H1 (cell line): ENCODE results near the gene GAN. TPM values are rescaled to one million over a fixed set of nuclear protein-coding genes. Genes with fewer than 3 reads are reported as not detected.

Source experiments
- CTCF ChIA-PET: fragments of 300-600 bp; sonication (Branson Sonifier 250); formaldehyde crosslinking; loops from one replicate; lab custom pipeline; 2021; ENCODE audit not compliant: partially characterized antibody; lab: Charles Lee
- POLR2A ChIA-PET: fragments of 300-600 bp; sonication (Branson Sonifier 250); formaldehyde crosslinking; loops from one replicate; lab custom pipeline; 2021; ENCODE audit warnings: inconsistent platforms; ENCODE audit not compliant: partially characterized antibody; lab: Charles Lee
- DNase-seq, 2 experiments: peaks; one replicate each; pipeline versions ENCODE4 v3.0.0 to v3.0.0-alpha.2; 2010 to 2022; ENCODE audit warnings: low spot score in 2 of 2, low read depth in 1 of 2, mixed read lengths in 1 of 2
- FAIRE-seq: peaks from 2 replicates; lab custom pipeline; 2011; peaks lifted over from hg19 to GRCh38; lab: Jason Lieb, UNC
- H2AFZ ChIP-seq: 2 replicates; pipeline ENCODE4 v1.8.1; 2012; ENCODE audit warnings: low read length, inconsistent platforms
- H2AK5ac ChIP-seq: 2 replicates; pipeline ENCODE4 v1.6.1; 2013; ENCODE audit warnings: low read depth, low read length
- H2BK120ac ChIP-seq: replicated peaks from 2 replicates; pipeline ENCODE3; 2013; ENCODE audit warnings: low read depth, low read length, inconsistent platforms
- H2BK12ac ChIP-seq: 2 replicates; pipeline ENCODE4 v1.6.1; 2013; ENCODE audit warnings: low read depth, low read length
- H2BK15ac ChIP-seq: 2 replicates; pipeline ENCODE4 v1.6.1; 2013; ENCODE audit warnings: low read length
- H2BK20ac ChIP-seq: 2 replicates; pipeline ENCODE4 v1.6.1; 2013; ENCODE audit warnings: low read length
- H2BK5ac ChIP-seq: 2 replicates; pipeline ENCODE4 v1.6.1; 2013; ENCODE audit warnings: low read depth, low read length
- H3K14ac ChIP-seq: 2 replicates; pipeline ENCODE4 v1.6.1; 2013; ENCODE audit warnings: inconsistent platforms; ENCODE audit not compliant: insufficient read length
- H3K18ac ChIP-seq: 2 replicates; pipeline ENCODE4 v1.6.1; 2013; ENCODE audit warnings: low read length; ENCODE audit errors: extremely low read depth
- H3K23ac ChIP-seq: 2 replicates; pipeline ENCODE4 v1.6.1; 2013; ENCODE audit warnings: inconsistent platforms; ENCODE audit not compliant: insufficient read length
- H3K23me2 ChIP-seq: 2 replicates; pipeline ENCODE4 v1.6.1; 2013; ENCODE audit warnings: low read depth, low read length
- H3K27ac ChIP-seq: 2 replicates; pipeline ENCODE4 v1.6.1; 2011; ENCODE audit warnings: low read depth, low read length, inconsistent platforms
- H3K27me3 ChIP-seq, 4 experiments: replicated peaks in 1 of 4; 1 replicate in 1 of 4; 2 replicates in 3 of 4; pipeline versions ENCODE4 v1.6.1 to v1.8.1; 2011 to 2013; ENCODE audit warnings: low read length in 3 of 4, mild to moderate bottlenecking in 3 of 4, inconsistent platforms in 2 of 4, mixed read lengths in 2 of 4, moderate library complexity in 1 of 4; ENCODE audit not compliant: control insufficient read depth in 3 of 4, insufficient read depth in 3 of 4; ENCODE audit errors: extremely low read depth in 1 of 4
- H3K36me3 ChIP-seq, 4 experiments: 2 replicates each; pipeline versions ENCODE4 v1.6.1 to v1.8.1; 2011 to 2013; ENCODE audit warnings: mild to moderate bottlenecking in 4 of 4, low read length in 3 of 4, moderate library complexity in 2 of 4, control low read depth in 1 of 4, inconsistent platforms in 1 of 4; ENCODE audit not compliant: insufficient read depth in 4 of 4, control insufficient read depth in 2 of 4
- H3K4ac ChIP-seq: replicated peaks from 2 replicates; pipeline ENCODE3; 2013; ENCODE audit warnings: low read length, low read depth, mixed read lengths, inconsistent platforms; ENCODE audit not compliant: insufficient read length
- H3K4me1 ChIP-seq, 4 experiments: replicated peaks in 1 of 4; 1 replicate in 1 of 4; 2 replicates in 3 of 4; pipeline versions ENCODE4 v1.6.1 to v1.8.1; 2011 to 2013; ENCODE audit warnings: low read length in 3 of 4, inconsistent platforms in 2 of 4, mixed read lengths in 1 of 4; ENCODE audit not compliant: insufficient read depth in 4 of 4, control insufficient read depth in 3 of 4
- H3K4me2 ChIP-seq, 2 experiments: 2 replicates each; pipeline versions ENCODE4 v1.6.1 to v1.8.1; 2011 to 2013; ENCODE audit warnings: low read depth in 2 of 2, low read length in 2 of 2, control low read depth in 1 of 2, inconsistent platforms in 1 of 2, mild to moderate bottlenecking in 1 of 2; ENCODE audit not compliant: insufficient read depth in 1 of 2
- H3K4me3 ChIP-seq, 4 experiments: fragments of 200-600, 300-600 bp in 1 of 4; sonication (generic), shearing (Covaris generic), sonication (Bioruptor Twin) in 1 of 4; 2 replicates each; pipeline versions ENCODE4 v1.5.1 to v1.8.1; 2011 to 2016; ENCODE audit warnings: low read length in 4 of 4, low read depth in 3 of 4, control low read depth in 2 of 4, inconsistent platforms in 2 of 4, mild to moderate bottlenecking in 2 of 4, mixed read lengths in 1 of 4, moderate library complexity in 1 of 4; ENCODE audit not compliant: insufficient read depth in 2 of 4; ENCODE audit errors: extremely low read depth in 1 of 4
- H3K56ac ChIP-seq: replicated peaks from 2 replicates; pipeline ENCODE3; 2013; ENCODE audit warnings: low read depth, mild to moderate bottlenecking, mixed read lengths, low read length, inconsistent platforms; ENCODE audit not compliant: insufficient read length
- H3K79me1 ChIP-seq: 2 replicates; pipeline ENCODE4 v1.6.1; 2013; ENCODE audit warnings: low read depth, low read length, control low read depth
- H3K79me2 ChIP-seq, 2 experiments: 2 replicates each; pipeline versions ENCODE4 v1.6.1 to v1.8.1; 2012 to 2013; ENCODE audit warnings: low read length in 2 of 2, mild to moderate bottlenecking in 2 of 2, inconsistent platforms in 1 of 2; ENCODE audit not compliant: insufficient read depth in 2 of 2, control insufficient read depth in 1 of 2
- H3K9ac ChIP-seq, 4 experiments: replicated peaks in 1 of 4; 1 replicate in 1 of 4; 2 replicates in 3 of 4; pipeline versions ENCODE4 v1.6.1 to v1.8.1; 2011 to 2013; ENCODE audit warnings: low read depth in 3 of 4, low read length in 3 of 4, control low read depth in 2 of 4, mild to moderate bottlenecking in 2 of 4, moderate library complexity in 2 of 4, inconsistent platforms in 1 of 4; ENCODE audit errors: extremely low read depth in 1 of 4
- H3K9me3 ChIP-seq, 2 experiments: 2 replicates each; pipeline versions ENCODE4 v1.6.1 to v1.8.1; 2012 to 2013; ENCODE audit warnings: mild to moderate bottlenecking in 2 of 2, moderate library complexity in 2 of 2, control low read depth in 1 of 2, inconsistent platforms in 1 of 2, low read depth in 1 of 2, low read length in 1 of 2, mixed read lengths in 1 of 2; ENCODE audit not compliant: insufficient read depth in 2 of 2
- H4K20me1 ChIP-seq, 2 experiments: replicated peaks in 1 of 2; 2 replicates each; pipeline versions ENCODE3 to v1.8.1; 2011 to 2013; ENCODE audit warnings: inconsistent platforms in 2 of 2, low read length in 2 of 2, mild to moderate bottlenecking in 1 of 2; ENCODE audit not compliant: insufficient read depth in 2 of 2, control insufficient read depth in 1 of 2
- H4K5ac ChIP-seq: 2 replicates; pipeline ENCODE4 v1.6.1; 2013; ENCODE audit warnings: low read length, low read depth, mixed read lengths, inconsistent platforms; ENCODE audit not compliant: insufficient read length
- H4K8ac ChIP-seq: 2 replicates; pipeline ENCODE4 v1.8.0; 2013; ENCODE audit warnings: mild to moderate bottlenecking, moderate library complexity, low read length, inconsistent platforms; ENCODE audit not compliant: insufficient read depth; ENCODE audit errors: extremely low read depth
- H4K91ac ChIP-seq: replicated peaks from 2 replicates; pipeline ENCODE3; 2013; ENCODE audit warnings: low read length, mixed read lengths, inconsistent platforms; ENCODE audit not compliant: insufficient read length
- BRCA1 ChIP-seq: IDR thresholded peaks from 2 replicates; pipeline ENCODE4 v1.6.1; 2012; ENCODE audit warnings: low read depth, low read length, improper control_type of control experiment
- EGR1 ChIP-seq: IDR thresholded peaks from 2 replicates; pipeline ENCODE4 v1.6.1; 2011; ENCODE audit warnings: low read depth, low read length, borderline replicate concordance
- GTF2F1 ChIP-seq: IDR thresholded peaks from 2 replicates; pipeline ENCODE4 v1.6.1; 2012; ENCODE audit warnings: low read depth, low read length, improper control_type of control experiment, borderline replicate concordance
- HDAC2 ChIP-seq, 2 experiments: fragments of 300-600 bp in 1 of 2; sonication (generic) in 1 of 2; IDR thresholded peaks; 2 replicates each; pipeline ENCODE4 v1.6.1; 2011 to 2012; ENCODE audit warnings: low read depth in 2 of 2, low read length in 2 of 2, mild to moderate bottlenecking in 2 of 2, moderate library complexity in 2 of 2, borderline replicate concordance in 1 of 2, inconsistent platforms in 1 of 2
- PHF8 ChIP-seq: fragments of 200-600 bp; sonication (generic); conservative IDR thresholded peaks from 2 replicates; pipeline ENCODE4 v1.7.1; 2012; ENCODE audit warnings: low read depth, mild to moderate bottlenecking, inconsistent platforms, low read length, moderate library complexity
- POU5F1 ChIP-seq: IDR thresholded peaks from 2 replicates; pipeline ENCODE4 v1.6.1; 2011; ENCODE audit warnings: low read depth, mild to moderate bottlenecking, low read length, moderate library complexity
- RNF2 ChIP-seq: fragments of 200-900, 300-1000 bp; sonication (generic); IDR thresholded peaks from 2 replicates; pipeline ENCODE4 v1.7.1; 2016; ENCODE audit warnings: borderline replicate concordance, low read depth, mild to moderate bottlenecking, antibody characterized with exemption, low read length; ENCODE audit not compliant: poor library complexity, severe bottlenecking; ENCODE audit errors: missing control alignments
- SP2 ChIP-seq: IDR thresholded peaks from 2 replicates; pipeline ENCODE4 v1.6.1; 2012; ENCODE audit warnings: mild to moderate bottlenecking, low read length, inconsistent platforms
- YY1 ChIP-seq: IDR thresholded peaks from 2 replicates; pipeline ENCODE4 v1.6.1; 2011; ENCODE audit warnings: low read depth, mild to moderate bottlenecking, low read length
- WGBS, 2 experiments: shearing (Covaris generic) in 1 of 2; methylation state at CpG; one replicate each; pipeline versions ENCODE4 v1.1.6 to v1.1.7; 2013 to 2015; ENCODE audit warnings: low lambda C conversion rate in 2 of 2, mixed read lengths in 2 of 2, inconsistent platforms in 1 of 2, low coverage in 1 of 2, missing lambda C conversion rate in 1 of 2; ENCODE audit not compliant: insufficient replicate concordance in 2 of 2, insufficient coverage in 1 of 2, insufficient read length in 1 of 2; ENCODE audit errors: extremely low coverage in 1 of 2, missing lambda C conversion rate in 1 of 2; 5-methylcytosine and 5-hydroxymethylcytosine counted together
- polyA plus RNA-seq, 7 experiments: library from polyadenylated mRNA; depleted of rRNA in 3 of 7; stranded (reverse) in 5 of 7; unstranded in 2 of 7; fragments of >200 nt in 5 of 7; fragments of 200-250 nt in 2 of 7; gene quantifications; 1 replicate in 5 of 7; 2 replicates in 1 of 7; 4 replicates in 1 of 7; pipeline versions ENCODE4 v1.2.1 to v1.2.3, GENCODE V29; 2011 to 2013; ENCODE audit warnings: missing spikeins in 2 of 7, mixed read lengths in 2 of 7
- total RNA-seq: library from RNA; stranded (reverse); fragmentation: NEBNext Ultra II Directional; extraction: Animal tissue kit (Norgen Biotek cat#: 25700); gene quantifications from 2 replicates; pipeline ENCODE4 v1.2.1, GENCODE V29; 2021

GAN gene
- total and polyA plus RNA-seq, 2 of the 8 experiments (the other 6 are each of a cell fraction or from before 2014, with no cell fraction given): 4.5 to 23.9 TPM

GRCh38 chr16:81319221-81319912 is 4.6 kb downstream of the GAN start:
- no peak overlapping the region for H3K9ac ChIP-seq
- H2AK5ac ChIP-seq: no peak overlapping the region
- peaks cover 0 to 5% (median 3%) of the 10 kb centered on the region in 4 experiments; a peak in 4 of 7 replicates for H3K4me1 ChIP-seq
- H3K79me1 ChIP-seq: peaks cover 4% of the 10 kb centered on the region; the same call in 1 of the 2 replicates
- no peak overlapping the region for H3K23ac ChIP-seq
- H3K4me3 ChIP-seq: no peak overlapping the region
- peaks cover 7% of the 10 kb centered on the region for H3K23me2 ChIP-seq
- no peak overlapping the region for H2BK20ac ChIP-seq
- H3K9me3 ChIP-seq: no peaks in the 10 kb centered on the region
- no peak overlapping the region for H3K14ac ChIP-seq
- no peak overlapping the region for H3K4me2 ChIP-seq
- H4K91ac ChIP-seq: no peak overlapping the region
- H3K56ac ChIP-seq: no peak overlapping the region
- H2BK5ac ChIP-seq: no peak overlapping the region
- CTCF ChIA-PET: interaction anchor here (0.6 to 1.5 kb wide), 10 partner anchors 11 to 417 kb away, joined by 3 to 4 read pairs (median 3); no protein-coding TSS in a partner anchor
- H4K5ac ChIP-seq: no peak overlapping the region
- H4K20me1 ChIP-seq: peaks cover 7 to 13% of the 10 kb centered on the region in 2 experiments
- 78% methylated on average over 6 of the region's 6 CpGs; no CpG with 5 or more reads in 1 of the 2 experiments for WGBS, 2 experiments
- H2BK120ac ChIP-seq: no peak overlapping the region
- H2BK12ac ChIP-seq: no peak overlapping the region
- no peak for TF ChIP-seq PHF8
- TF ChIP-seq SP2: no peak
- TF ChIP-seq POU5F1: no peak
- no peak for TF ChIP-seq EGR1
- no peak for TF ChIP-seq GTF2F1
- TF ChIP-seq RNF2: no peak
- no peak for TF ChIP-seq HDAC2 (IDR thresholded peaks at IDR 0.05; ENCODE audit: borderline replicate concordance in 1 of 2, low read depth in 2 of 2, low read length in 2 of 2)
- TF ChIP-seq YY1: no peak
- no peak for TF ChIP-seq BRCA1
- TF ChIP-seq, all 59 proteins: peak for 0
- H3K4ac ChIP-seq: no peak overlapping the region
- H4K8ac ChIP-seq: no peak overlapping the region
- no peaks in the 10 kb centered on the region for H3K36me3 ChIP-seq
- no peak overlapping the region for H3K18ac ChIP-seq
- peaks cover 9 to 86% of the 10 kb centered on the region in 2 experiments for H3K79me2 ChIP-seq
- H3K27me3 ChIP-seq: no peaks in the 10 kb centered on the region
- FAIRE-seq (no peak), DNase-seq (no peak)
- no peak overlapping the region for H2BK15ac ChIP-seq
- no peak overlapping the region for H2AFZ ChIP-seq
- POLR2A ChIA-PET: interaction anchor here (0.6 to 1.8 kb wide), 3 partner anchors 8 to 105 kb away, joined by 3 to 5 read pairs (median 4); no protein-coding TSS in a partner anchor
- no peak overlapping the region for H3K27ac ChIP-seq
